K562 (cell line): ENCODE results near the gene WNT6. TPM values are rescaled to one million over a fixed set of nuclear protein-coding genes. Genes with fewer than 3 reads are reported as not detected.
A peak's percentile ranks its signal among the peaks of the same experiment; 100 is the strongest.

Source experiments
- ATAC-seq: fragments of 200-7000 bp; cut with Tn5 transposase; 3 replicates; pipeline ENCODE4 v1.9.1; 2020; ENCODE audit warnings: moderate library complexity
- BruUV-seq: library from RNA; stranded (reverse); fragments of 400-500 nt; replicated peaks from 2 replicates; lab custom pipeline; 2021; lab: Mats Ljungman, UMichigan
- CTCF ChIA-PET: fragments of 300-600 bp; formaldehyde crosslinking; extraction: SDS; loops from one replicate; lab custom pipeline; 2021; ENCODE audit warnings: low intra/inter-chr PET ratio; lab: Yijun Ruan, JAX
- POLR2A ChIA-PET: fragments of 300-600, 350-650 bp; sonication (Branson Sonifier 250); formaldehyde crosslinking; extraction: SDS; loops from one replicate; lab custom pipeline; 2021; ENCODE audit warnings: antibody characterized with exemption, inconsistent platforms; lab: Yijun Ruan, JAX
- DNase-seq, 4 experiments: peaks; one replicate each; pipeline versions ENCODE4 v3.0.0 to v3.0.0-alpha.2; 2011 to 2018; ENCODE audit warnings: low spot score in 3 of 4, mixed read lengths in 3 of 4; ENCODE audit errors: extremely low read depth in 1 of 4
- FAIRE-seq: peaks from 2 replicates; lab custom pipeline; 2011; peaks lifted over from hg19 to GRCh38; lab: Jason Lieb, UNC
- H2AFZ ChIP-seq: 2 replicates; pipeline ENCODE4 v1.6.0; 2011; ENCODE audit warnings: low read depth, low read length, control low read depth, inconsistent platforms
- H3K27ac ChIP-seq: fragments of 200-600 bp; 3 replicates; pipeline ENCODE4 v1.8.0; 2011; ENCODE audit warnings: low read depth, mild to moderate bottlenecking, control low read depth, inconsistent platforms, low read length, moderate library complexity, mixed read lengths; ENCODE audit errors: extremely low read depth
- H3K27me3 ChIP-seq, 2 experiments: fragments of 300-600 bp in 1 of 2; 2 replicates in 1 of 2; 3 replicates in 1 of 2; pipeline versions ENCODE4 v1.6.0 to v1.8.0; 2011; ENCODE audit warnings: inconsistent platforms in 2 of 2, low read length in 2 of 2, mild to moderate bottlenecking in 1 of 2, mixed read lengths in 1 of 2, moderate library complexity in 1 of 2; ENCODE audit not compliant: control insufficient read depth in 2 of 2, insufficient read depth in 2 of 2
- H3K36me3 ChIP-seq: fragments of 300-600 bp; 3 replicates; pipeline ENCODE4 v1.8.0; 2011; ENCODE audit warnings: mild to moderate bottlenecking, low read length, inconsistent platforms; ENCODE audit not compliant: control insufficient read depth, insufficient read depth
- H3K4me1 ChIP-seq, 2 experiments: fragments of 200-600 bp in 1 of 2; replicated peaks in 1 of 2; 2 replicates in 1 of 2; 3 replicates in 1 of 2; pipeline versions ENCODE4 v1.5.1 to v1.8.0; 2011; ENCODE audit warnings: inconsistent platforms in 2 of 2, low read length in 2 of 2, mild to moderate bottlenecking in 1 of 2, mixed read lengths in 1 of 2, moderate library complexity in 1 of 2; ENCODE audit not compliant: control insufficient read depth in 2 of 2, insufficient read depth in 2 of 2
- H3K4me2 ChIP-seq: 2 replicates; pipeline ENCODE4 v1.6.1; 2011; ENCODE audit warnings: low read length, control low read depth, inconsistent platforms, mixed read lengths; ENCODE audit not compliant: insufficient read depth
- H3K4me3 ChIP-seq: fragments of 200-600 bp; sonication (generic), shearing (Covaris generic); 2 replicates; pipeline ENCODE4 v1.5.1; 2016; ENCODE audit warnings: control low read depth, inconsistent platforms
- H3K79me2 ChIP-seq: fragments of 200-600 bp; 3 replicates; pipeline ENCODE4 v1.8.0; 2011; ENCODE audit warnings: low read length, inconsistent platforms; ENCODE audit not compliant: control insufficient read depth, insufficient read depth
- H3K9ac ChIP-seq, 2 experiments: 2 replicates each; pipeline versions ENCODE4 v1.6.0 to v1.6.1; 2011; ENCODE audit warnings: low read depth in 2 of 2, low read length in 2 of 2, control low read depth in 1 of 2, inconsistent platforms in 1 of 2, mild to moderate bottlenecking in 1 of 2, mixed read lengths in 1 of 2; ENCODE audit not compliant: insufficient read depth in 1 of 2
- H3K9me1 ChIP-seq: one replicate; pipeline ENCODE4 v1.6.0; 2011; ENCODE audit warnings: inconsistent platforms, mild to moderate bottlenecking, low read length, moderate library complexity; ENCODE audit not compliant: control insufficient read depth, insufficient read depth
- H3K9me3 ChIP-seq: replicated peaks from 2 replicates; pipeline ENCODE4 v1.5.1; 2011; ENCODE audit warnings: low read depth, low read length, inconsistent platforms; ENCODE audit not compliant: control insufficient read depth, insufficient read depth
- H4K20me1 ChIP-seq: replicated peaks from 2 replicates; pipeline ENCODE4 v1.6.1; 2011; ENCODE audit warnings: low read length, inconsistent platforms, mixed read lengths; ENCODE audit not compliant: control insufficient read depth, insufficient read depth
- KLF16 ChIP-seq: IDR thresholded peaks from 2 replicates; pipeline ENCODE4 v1.6.1; 2016; ENCODE audit warnings: antibody characterized with exemption
- MECOM ChIP-seq: fragments of 250-450 bp; sonication (Bioruptor Pico); IDR thresholded peaks from 2 replicates; pipeline ENCODE4 v1.8.0; 2022; ENCODE audit warnings: inconsistent platforms
- PTRF ChIP-seq: fragments of 450-650 bp; IDR thresholded peaks from 2 replicates; pipeline ENCODE4 v1.6.1; 2016; ENCODE audit warnings: mild to moderate bottlenecking, missing genetic modification characterization, missing compliant biosample characterization
- ZNF263 ChIP-seq: sonication (generic); formaldehyde crosslinking; IDR thresholded peaks from 2 replicates; pipeline ENCODE4 v1.8.0; 2022; ENCODE audit warnings: mild to moderate bottlenecking, missing genetic modification reagents, borderline replicate concordance
- WGBS: fragments of 100-300 bp; shearing (Covaris generic); methylation state at CpG from one replicate; pipeline ENCODE4 v1.1.6; 2016; ENCODE audit warnings: low coverage, mixed read lengths; ENCODE audit not compliant: insufficient coverage; ENCODE audit errors: missing lambda C conversion rate; 5-methylcytosine and 5-hydroxymethylcytosine counted together
- in situ Hi-C: fragments of 300-500 bp; cut with MboI; formaldehyde crosslinking; loops from 4 replicates; pipeline ENCODE4 v1.15.0; 2018; ENCODE audit warnings: inconsistent platforms, mixed read lengths
- intact Hi-C: fragments of 100-400 bp; cut with micrococcal nuclease; formaldehyde crosslinking; loops from 2 replicates; pipeline ENCODE4 v1.14.2; 2022
- polyA plus RNA-seq, 8 experiments: library from polyadenylated mRNA; depleted of rRNA in 4 of 8; stranded (reverse) in 5 of 8; unstranded in 3 of 8; fragments of >200 nt; fragmentation: Nextera tagmentation in 2 of 8; fragmentation: Illumina TruSeq in 1 of 8; extraction: Ambion mirVana in 2 of 8; extraction: Trizol in 1 of 8; gene quantifications; 2 replicates each; pipeline versions ENCODE4 v1.2.1 to v1.2.3, GENCODE V29; 2011 to 2014; ENCODE audit warnings: inconsistent platforms in 1 of 8, missing spikeins in 1 of 8
- total RNA-seq, 7 experiments: library from RNA; depleted of rRNA in 6 of 7; stranded (reverse); fragments of >200 nt in 6 of 7; fragmentation: Illumina TruSeq in 2 of 7; extraction: Trizol in 2 of 7; gene quantifications; 2 replicates each; pipeline versions ENCODE4 v1.2.1 to v1.2.3, GENCODE V29; 2011 to 2021; ENCODE audit warnings: low replicate concordance in 1 of 7
- TF ChIP-seq, protein P1 (sequence below): sonication (generic); formaldehyde crosslinking; IDR thresholded peaks from 2 replicates; pipeline ENCODE4 v1.8.1; 2023; ENCODE audit warnings: mild to moderate bottlenecking, missing genetic modification reagents
- TF ChIP-seq, protein P2 (sequence below): IDR thresholded peaks from 2 replicates; pipeline ENCODE4 v1.6.1; 2014; ENCODE audit warnings: antibody characterized with exemption

Gene WNT6
- total and polyA plus RNA-seq, 9 of the 15 experiments (the other 6 are each of a cell fraction or from before 2014, with no cell fraction given): not detected

DNA sequence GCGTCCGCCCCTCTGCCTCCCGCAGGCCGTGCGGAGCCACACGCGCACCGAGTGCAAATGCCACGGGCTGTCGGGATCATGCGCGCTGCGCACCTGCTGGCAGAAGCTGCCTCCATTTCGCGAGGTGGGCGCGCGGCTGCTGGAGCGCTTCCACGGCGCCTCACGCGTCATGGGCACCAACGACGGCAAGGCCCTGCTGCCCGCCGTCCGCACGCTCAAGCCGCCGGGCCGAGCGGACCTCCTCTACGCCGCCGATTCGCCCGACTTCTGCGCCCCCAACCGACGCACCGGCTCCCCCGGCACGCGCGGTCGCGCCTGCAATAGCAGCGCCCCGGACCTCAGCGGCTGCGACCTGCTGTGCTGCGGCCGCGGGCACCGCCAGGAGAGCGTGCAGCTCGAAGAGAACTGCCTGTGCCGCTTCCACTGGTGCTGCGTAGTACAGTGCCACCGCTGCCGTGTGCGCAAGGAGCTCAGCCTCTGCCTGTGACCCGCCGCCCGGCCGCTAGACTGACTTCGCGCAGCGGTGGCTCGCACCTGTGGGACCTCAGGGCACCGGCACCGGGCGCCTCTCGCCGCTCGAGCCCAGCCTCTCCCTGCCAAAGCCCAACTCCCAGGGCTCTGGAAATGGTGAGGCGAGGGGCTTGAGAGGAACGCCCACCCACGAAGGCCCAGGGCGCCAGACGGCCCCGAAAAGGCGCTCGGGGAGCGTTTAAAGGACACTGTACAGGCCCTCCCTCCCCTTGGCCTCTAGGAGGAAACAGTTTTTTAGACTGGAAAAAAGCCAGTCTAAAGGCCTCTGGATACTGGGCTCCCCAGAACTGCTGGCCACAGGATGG lies 14.0 kb downstream of the WNT6 start:
- ChIA-PET POLR2A (no interaction called here), CTCF (no interaction called here)
- ATAC-seq (no peak), FAIRE-seq (no peak), DNase-seq (no peak)
- H3K36me3 ChIP-seq: no peaks in the 10 kb centered on the region
- H3K79me2 ChIP-seq: no peaks in the 10 kb centered on the region
- no peak overlapping the region for H3K27ac ChIP-seq
- peaks cover 3% of the 10 kb centered on the region; the same call in 1 of the 2 replicates for H4K20me1 ChIP-seq
- in situ Hi-C loops (no loop called here), intact Hi-C loops (no loop called here)
- H3K4me3 ChIP-seq: no peak overlapping the region
- TF ChIP-seq MECOM (no peak), ZNF263 (CRISPR knock-in tag) (no peak), KLF16 (no peak), PTRF (tag) (no peak)
- TF ChIP-seq, protein P1, sequence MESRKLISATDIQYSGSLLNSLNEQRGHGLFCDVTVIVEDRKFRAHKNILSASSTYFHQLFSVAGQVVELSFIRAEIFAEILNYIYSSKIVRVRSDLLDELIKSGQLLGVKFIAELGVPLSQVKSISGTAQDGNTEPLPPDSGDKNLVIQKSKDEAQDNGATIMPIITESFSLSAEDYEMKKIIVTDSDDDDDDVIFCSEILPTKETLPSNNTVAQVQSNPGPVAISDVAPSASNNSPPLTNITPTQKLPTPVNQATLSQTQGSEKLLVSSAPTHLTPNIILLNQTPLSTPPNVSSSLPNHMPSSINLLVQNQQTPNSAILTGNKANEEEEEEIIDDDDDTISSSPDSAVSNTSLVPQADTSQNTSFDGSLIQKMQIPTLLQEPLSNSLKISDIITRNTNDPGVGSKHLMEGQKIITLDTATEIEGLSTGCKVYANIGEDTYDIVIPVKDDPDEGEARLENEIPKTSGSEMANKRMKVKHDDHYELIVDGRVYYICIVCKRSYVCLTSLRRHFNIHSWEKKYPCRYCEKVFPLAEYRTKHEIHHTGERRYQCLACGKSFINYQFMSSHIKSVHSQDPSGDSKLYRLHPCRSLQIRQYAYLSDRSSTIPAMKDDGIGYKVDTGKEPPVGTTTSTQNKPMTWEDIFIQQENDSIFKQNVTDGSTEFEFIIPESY (CRISPR knock-in tag): 0 out of 2 replicates have a peak, but pooled peaks have one; percentile 56
- TF ChIP-seq, protein P2, sequence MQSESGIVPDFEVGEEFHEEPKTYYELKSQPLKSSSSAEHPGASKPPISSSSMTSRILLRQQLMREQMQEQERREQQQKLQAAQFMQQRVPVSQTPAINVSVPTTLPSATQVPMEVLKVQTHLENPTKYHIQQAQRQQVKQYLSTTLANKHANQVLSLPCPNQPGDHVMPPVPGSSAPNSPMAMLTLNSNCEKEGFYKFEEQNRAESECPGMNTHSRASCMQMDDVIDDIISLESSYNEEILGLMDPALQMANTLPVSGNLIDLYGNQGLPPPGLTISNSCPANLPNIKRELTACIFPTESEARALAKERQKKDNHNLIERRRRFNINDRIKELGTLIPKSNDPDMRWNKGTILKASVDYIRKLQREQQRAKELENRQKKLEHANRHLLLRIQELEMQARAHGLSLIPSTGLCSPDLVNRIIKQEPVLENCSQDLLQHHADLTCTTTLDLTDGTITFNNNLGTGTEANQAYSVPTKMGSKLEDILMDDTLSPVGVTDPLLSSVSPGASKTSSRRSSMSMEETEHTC: no peak
- H3K4me2 ChIP-seq: no peak overlapping the region
- no peaks in the 10 kb centered on the region for H3K9me1 ChIP-seq
- 26% methylated on average over 23 of the region's 86 CpGs for WGBS
- H3K27me3 ChIP-seq: peaks cover 6 to 38% of the 10 kb centered on the region in 2 experiments; a peak in 3 of 5 replicates
- no peak overlapping the region for H2AFZ ChIP-seq
- no TSS peak for BruUV-seq
- no peak overlapping the region for H3K9ac ChIP-seq
- H3K9me3 ChIP-seq: no peaks in the 10 kb centered on the region
- peaks cover 0 to 14% of the 10 kb centered on the region in 2 experiments; a peak in 3 of 5 replicates for H3K4me1 ChIP-seq
